Measurements from ENCODE around the gene SUPT20H. TPM values are rescaled to one million over a fixed set of nuclear protein-coding genes. Genes with fewer than 3 reads are reported as not detected.

Gene SUPT20H
- total RNA-seq, 1 donor from 2014 or later, result 74.8 TPM

GRCh38 chr13:37089495-37089894 lies 30.0 kb upstream of the SUPT20H start:
- H3K4me1 Mint-ChIP-seq, result no peaks in the 10 kb centered on the region
- H3K9me3 Mint-ChIP-seq, result no peaks in the 10 kb centered on the region
- no peak for DNase-seq
- no peak overlapping the region for H3K4me3 Mint-ChIP-seq
- H3K36me3 Mint-ChIP-seq (ENCODE audit: low read depth), result no peaks in the 10 kb centered on the region
- intact Hi-C loops (cut with micrococcal nuclease), result no loop called here
- H3K27ac Mint-ChIP-seq, result no peak overlapping the region
- H3K27me3 Mint-ChIP-seq, result peaks cover 5% of the 10 kb centered on the region

- Mint-ChIP-seq H3K9me3 (no peaks in the 10 kb centered on the region), H3K36me3 (ENCODE audit: low read depth) (no peaks in the 10 kb centered on the region), H3K27me3 (peaks cover 9% of the 10 kb centered on the region), H3K4me3 (no peak overlapping the region), H3K4me1 (no peaks in the 10 kb centered on the region), H3K27ac (no peak overlapping the region)
- intact Hi-C loops (cut with micrococcal nuclease), result no loop called here
- DNase-seq, result no peak
Measured at GRCh38 chr13:37087486-37087885, 28.0 kb upstream of the SUPT20H start.

- H3K36me3 Mint-ChIP-seq (ENCODE audit: low read depth), result no peaks in the 10 kb centered on the region
- intact Hi-C loops (cut with micrococcal nuclease), result no loop called here
- H3K9me3 Mint-ChIP-seq, result no peaks in the 10 kb centered on the region
- H3K27me3 Mint-ChIP-seq, result peaks cover 10% of the 10 kb centered on the region
- DNase-seq, result no peak
- H3K4me3 Mint-ChIP-seq, result no peak overlapping the region
- H3K27ac Mint-ChIP-seq, result no peak overlapping the region
- no peaks in the 10 kb centered on the region for H3K4me1 Mint-ChIP-seq
Measured at GRCh38 chr13:37085606-37086005, 26.1 kb upstream of the SUPT20H start.

GRCh38 chr13:37076818-37077217 lies 17.3 kb upstream of the SUPT20H start:
- Mint-ChIP-seq H3K27ac (no peak overlapping the region), H3K36me3 (ENCODE audit: low read depth) (no peaks in the 10 kb centered on the region), H3K9me3 (no peaks in the 10 kb centered on the region), H3K4me1 (no peaks in the 10 kb centered on the region), H3K27me3 (peaks cover 10% of the 10 kb centered on the region), H3K4me3 (no peak overlapping the region)
- intact Hi-C loops (cut with micrococcal nuclease), result loop anchor here (10.0 kb wide), 1 partner anchor 528 kb away; no protein-coding TSS in a partner anchor
- DNase-seq, result no peak

- DNase-seq, result no peak
- Mint-ChIP-seq H3K36me3 (ENCODE audit: low read depth) (no peaks in the 10 kb centered on the region), H3K27ac (no peak overlapping the region), H3K4me3 (no peak overlapping the region), H3K4me1 (no peaks in the 10 kb centered on the region), H3K9me3 (no peaks in the 10 kb centered on the region), H3K27me3 (peaks cover 10% of the 10 kb centered on the region)
- intact Hi-C loops (cut with micrococcal nuclease), result loop anchor here (10.0 kb wide), 1 partner anchor 530 kb away; no protein-coding TSS in a partner anchor
Measured at GRCh38 chr13:37075164-37075563, 15.7 kb upstream of the SUPT20H start.

GRCh38 chr13:37074703-37075102 lies 15.2 kb upstream of the SUPT20H start:
- intact Hi-C loops (cut with micrococcal nuclease), result loop anchor here (10.0 kb wide), 1 partner anchor 530 kb away; no protein-coding TSS in a partner anchor

GRCh38 chr13:37072024-37072423 lies 12.5 kb upstream of the SUPT20H start:
- no peak overlapping the region for H3K4me3 Mint-ChIP-seq
- peaks cover 10% of the 10 kb centered on the region for H3K27me3 Mint-ChIP-seq
- no peak for DNase-seq
- no peaks in the 10 kb centered on the region for H3K9me3 Mint-ChIP-seq
- no peak overlapping the region for H3K27ac Mint-ChIP-seq
- no peaks in the 10 kb centered on the region for H3K4me1 Mint-ChIP-seq
- intact Hi-C loops (cut with micrococcal nuclease), result loop anchor here (10.0 kb wide), 1 partner anchor 533 kb away; no protein-coding TSS in a partner anchor
- H3K36me3 Mint-ChIP-seq (ENCODE audit: low read depth), result no peaks in the 10 kb centered on the region

More at GRCh38 chr13:37074703-37075102, 15.2 kb upstream of the SUPT20H start:
- Mint-ChIP-seq H3K27ac (no peak overlapping the region), H3K36me3 (ENCODE audit: low read depth) (no peaks in the 10 kb centered on the region), H3K27me3 (peaks cover 10% of the 10 kb centered on the region), H3K4me1 (no peaks in the 10 kb centered on the region), H3K9me3 (no peaks in the 10 kb centered on the region), H3K4me3 (no peak overlapping the region)
- no peak for DNase-seq

- H3K36me3 Mint-ChIP-seq (ENCODE audit: low read depth), result no peaks in the 10 kb centered on the region
- DNase-seq, result no peak
- no peak overlapping the region for H3K27ac Mint-ChIP-seq
- intact Hi-C loops (cut with micrococcal nuclease), result loop anchor here (10.0 kb wide), 1 partner anchor 534 kb away; no protein-coding TSS in a partner anchor
- H3K27me3 Mint-ChIP-seq, result peaks cover 14% of the 10 kb centered on the region
- H3K4me1 Mint-ChIP-seq, result no peaks in the 10 kb centered on the region
- no peaks in the 10 kb centered on the region for H3K9me3 Mint-ChIP-seq
- no peak overlapping the region for H3K4me3 Mint-ChIP-seq
Measured at GRCh38 chr13:37070956-37071355, 11.5 kb upstream of the SUPT20H start.

- H3K9me3 Mint-ChIP-seq, result no peaks in the 10 kb centered on the region
- intact Hi-C loops (cut with micrococcal nuclease), result loop anchor here (10.0 kb wide), 1 partner anchor 535 kb away; no protein-coding TSS in a partner anchor
- no peaks in the 10 kb centered on the region for H3K4me1 Mint-ChIP-seq
- no peak overlapping the region for H3K4me3 Mint-ChIP-seq
- DNase-seq, result no peak
- peaks cover 14% of the 10 kb centered on the region for H3K27me3 Mint-ChIP-seq
- no peaks in the 10 kb centered on the region for H3K36me3 Mint-ChIP-seq (ENCODE audit: low read depth)
- no peak overlapping the region for H3K27ac Mint-ChIP-seq
Measured at GRCh38 chr13:37070145-37070695, 10.7 kb upstream of the SUPT20H start.

GRCh38 chr13:37069597-37070103 lies 10.2 kb upstream of the SUPT20H start:
- no peak overlapping the region for H3K27ac Mint-ChIP-seq
- DNase-seq, result no peak
- no peaks in the 10 kb centered on the region for H3K36me3 Mint-ChIP-seq (ENCODE audit: low read depth)
- no peaks in the 10 kb centered on the region for H3K9me3 Mint-ChIP-seq
- no peak overlapping the region for H3K4me3 Mint-ChIP-seq
- peaks cover 2% of the 10 kb centered on the region for H3K4me1 Mint-ChIP-seq
- peaks cover 16% of the 10 kb centered on the region for H3K27me3 Mint-ChIP-seq
- intact Hi-C loops (cut with micrococcal nuclease), result loop anchor here (10.0 kb wide), 1 partner anchor 535 kb away; no protein-coding TSS in a partner anchor

GRCh38 chr13:37068962-37069361 lies 9.5 kb upstream of the SUPT20H start:
- Mint-ChIP-seq H3K4me3 (no peak overlapping the region), H3K27me3 (peaks cover 18% of the 10 kb centered on the region), H3K9me3 (no peaks in the 10 kb centered on the region), H3K27ac (no peak overlapping the region), H3K4me1 (peaks cover 2% of the 10 kb centered on the region), H3K36me3 (ENCODE audit: low read depth) (no peaks in the 10 kb centered on the region)
- intact Hi-C loops (cut with micrococcal nuclease), result no loop called here
- DNase-seq, result no peak

GRCh38 chr13:37067874-37068273 lies 8.4 kb upstream of the SUPT20H start:
- H3K4me1 Mint-ChIP-seq, result peaks cover 2% of the 10 kb centered on the region

GRCh38 chr13:37065890-37066526 lies 6.5 kb upstream of the SUPT20H start:
- H3K36me3 Mint-ChIP-seq (ENCODE audit: low read depth), result no peaks in the 10 kb centered on the region
- H3K27me3 Mint-ChIP-seq, result peaks cover 21% of the 10 kb centered on the region
- DNase-seq, result no peak
- H3K9me3 Mint-ChIP-seq, result no peaks in the 10 kb centered on the region
- intact Hi-C loops (cut with micrococcal nuclease), result no loop called here
- peaks cover 2% of the 10 kb centered on the region for H3K4me1 Mint-ChIP-seq
- no peak overlapping the region for H3K27ac Mint-ChIP-seq
- H3K4me3 Mint-ChIP-seq, result no peak overlapping the region

More at GRCh38 chr13:37067874-37068273, 8.4 kb upstream of the SUPT20H start:
- intact Hi-C loops (cut with micrococcal nuclease), result no loop called here
- H3K9me3 Mint-ChIP-seq, result no peaks in the 10 kb centered on the region
- no peak overlapping the region for H3K4me3 Mint-ChIP-seq
- no peak for DNase-seq
- peaks cover 16% of the 10 kb centered on the region for H3K27me3 Mint-ChIP-seq
- no peaks in the 10 kb centered on the region for H3K36me3 Mint-ChIP-seq (ENCODE audit: low read depth)
- H3K27ac Mint-ChIP-seq, result no peak overlapping the region

GRCh38 chr13:37059848-37060192 lies 332 bp upstream of the SUPT20H start:
- peak overlapping the region; percentile 97 for H3K27ac Mint-ChIP-seq
- H3K4me3 Mint-ChIP-seq, result peak overlapping the region; percentile 87
- peaks cover 21% of the 10 kb centered on the region for H3K4me1 Mint-ChIP-seq
- intact Hi-C loops (cut with micrococcal nuclease), result loop anchor here (1.0 to 2.0 kb wide), 5 partner anchors 27 to 1289 kb away; partner anchors contain the start of genes ALG5, RFXAP, SPART and UFM1
- H3K9me3 Mint-ChIP-seq, result peaks cover 3% of the 10 kb centered on the region
- DNase-seq, result no peak
- peaks cover 14% of the 10 kb centered on the region for H3K27me3 Mint-ChIP-seq
- peaks cover 25% of the 10 kb centered on the region for H3K36me3 Mint-ChIP-seq (ENCODE audit: low read depth)

All from activated CD4-positive, alpha-beta T cell treated with anti-CD3 and anti-CD28 coated beads, Interleukin-2, amount 10 ng/mL, durations not matched to agents 24 days and 14 days (primary cell).